Measurements from ENCODE around the gene CCM2. TPM values are rescaled to one million over a fixed set of nuclear protein-coding genes. Genes with fewer than 3 reads are reported as not detected.

Gene CCM2
- polyA plus RNA-seq, 4 donors = 25.0 to 32.1 (median 25.5) TPM

DNA sequence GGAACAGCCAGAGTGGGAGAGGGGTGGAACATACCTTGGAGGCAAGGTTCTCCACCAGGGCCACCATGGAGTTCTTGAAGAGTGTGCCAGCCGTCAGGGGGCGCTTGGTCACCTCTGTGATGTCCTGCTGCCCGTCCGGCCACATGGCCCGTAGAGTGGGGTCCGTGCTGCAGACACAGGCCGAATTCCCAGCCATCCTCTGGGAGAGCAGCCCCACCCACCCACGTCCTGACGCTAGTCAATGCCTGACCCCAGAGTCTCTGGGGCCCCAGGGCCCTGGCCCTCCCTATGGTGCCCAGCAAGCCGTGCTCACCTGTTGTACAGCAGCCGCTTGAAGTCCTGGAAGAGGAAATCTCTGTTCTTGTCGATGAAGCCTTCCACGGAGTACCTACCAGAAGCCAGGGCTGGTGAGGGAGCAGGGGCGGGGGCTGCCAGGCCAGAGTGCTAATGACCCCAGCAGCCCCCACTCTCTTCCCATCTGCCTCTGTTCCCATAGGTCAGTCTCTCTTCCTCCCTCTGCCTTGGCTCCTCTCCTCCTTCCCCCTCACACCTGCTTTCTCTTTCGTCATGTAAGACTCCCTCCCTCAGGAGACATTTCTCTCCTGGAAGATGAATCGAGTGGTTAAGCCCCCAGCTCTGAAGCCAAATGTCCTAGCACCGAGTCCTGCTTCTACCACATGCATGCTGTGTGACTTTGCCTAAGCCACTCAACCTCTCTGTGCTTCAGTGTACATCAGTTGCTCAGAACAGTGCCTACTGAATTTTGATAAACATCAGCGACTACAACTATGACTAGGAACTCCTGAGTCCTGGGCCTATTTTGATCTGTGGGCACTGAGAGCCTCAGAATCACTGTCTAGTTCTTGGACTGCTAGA, 32.2 kb upstream of the CCM2 start:
- no peak for DNase-seq (ENCODE audit: low read depth in 4 of 4, low spot score in 3 of 4)

DNA sequence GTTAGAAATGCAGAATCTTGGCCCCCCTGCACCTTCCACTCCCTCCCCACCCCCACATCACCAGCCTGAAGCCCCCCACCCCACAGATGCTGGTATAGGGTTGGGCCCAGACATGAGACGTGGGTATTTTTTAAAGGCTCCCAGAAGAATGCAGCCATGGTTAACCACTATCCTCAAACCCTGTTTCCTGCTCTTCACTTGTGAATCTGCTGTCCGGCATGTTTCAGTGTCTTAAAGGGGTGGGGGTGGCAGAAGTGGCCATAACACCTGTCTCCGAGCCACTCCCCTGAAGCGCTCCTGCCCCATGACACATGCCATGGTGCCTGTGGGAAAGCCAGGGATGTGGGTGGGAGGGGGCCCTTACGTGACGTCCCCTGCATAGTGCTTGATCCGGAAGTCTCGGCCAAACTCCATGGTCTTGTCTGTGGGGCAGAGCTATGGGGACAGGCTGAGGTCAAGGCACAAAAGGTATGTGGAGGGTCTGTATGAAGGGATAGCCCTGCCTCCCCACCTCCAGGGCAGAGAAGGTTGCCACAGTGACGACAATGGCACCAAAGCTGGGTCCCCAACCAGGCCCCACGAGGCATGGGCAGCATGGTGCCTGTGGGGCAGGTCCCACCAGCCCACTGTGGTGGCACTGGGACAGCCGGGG, 30.8 kb upstream of the CCM2 start:
- no peak for DNase-seq (ENCODE audit: low read depth in 4 of 4, low spot score in 3 of 4)

DNA sequence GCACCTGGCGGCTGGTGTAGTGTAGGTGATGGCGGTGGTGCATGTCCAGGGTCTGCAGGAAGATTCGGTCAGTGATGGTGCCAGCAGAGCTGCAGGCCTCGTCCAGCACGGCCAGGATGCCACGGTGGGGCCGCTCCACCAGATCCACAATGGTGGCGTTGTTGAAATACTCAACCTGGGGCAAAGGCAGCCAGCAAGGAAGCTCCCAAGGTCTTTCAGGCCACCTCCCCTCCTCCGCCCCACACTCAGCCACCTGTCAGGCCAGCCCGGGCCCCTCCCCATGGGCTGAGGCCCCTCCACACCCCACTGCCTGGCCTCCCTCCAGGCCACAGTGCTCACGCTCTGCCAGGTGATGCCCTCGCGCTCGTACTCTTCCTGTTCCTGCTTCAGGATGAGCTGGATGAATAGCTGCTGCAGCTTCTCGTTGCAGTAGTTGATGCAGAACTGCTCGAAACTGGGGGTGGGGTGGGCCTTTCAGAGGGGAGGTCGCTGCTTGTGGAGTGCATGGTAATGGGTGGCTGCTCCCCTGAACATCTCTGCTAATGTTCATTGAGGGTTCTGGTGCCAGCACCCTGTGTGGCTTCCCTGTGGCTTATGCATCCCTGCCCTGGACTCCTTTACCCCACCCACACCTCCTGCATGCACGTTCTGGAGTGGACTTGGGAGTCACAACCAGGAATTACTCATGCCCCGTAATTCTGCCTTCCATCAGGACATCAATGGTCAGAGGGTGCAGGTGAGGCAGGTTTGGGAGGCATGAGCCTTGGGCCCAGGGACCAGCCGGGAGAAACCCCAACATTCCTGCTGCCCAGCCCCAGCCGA, 30.1 kb upstream of the CCM2 start:
- no peak for DNase-seq (ENCODE audit: low read depth in 4 of 4, low spot score in 3 of 4)

DNA sequence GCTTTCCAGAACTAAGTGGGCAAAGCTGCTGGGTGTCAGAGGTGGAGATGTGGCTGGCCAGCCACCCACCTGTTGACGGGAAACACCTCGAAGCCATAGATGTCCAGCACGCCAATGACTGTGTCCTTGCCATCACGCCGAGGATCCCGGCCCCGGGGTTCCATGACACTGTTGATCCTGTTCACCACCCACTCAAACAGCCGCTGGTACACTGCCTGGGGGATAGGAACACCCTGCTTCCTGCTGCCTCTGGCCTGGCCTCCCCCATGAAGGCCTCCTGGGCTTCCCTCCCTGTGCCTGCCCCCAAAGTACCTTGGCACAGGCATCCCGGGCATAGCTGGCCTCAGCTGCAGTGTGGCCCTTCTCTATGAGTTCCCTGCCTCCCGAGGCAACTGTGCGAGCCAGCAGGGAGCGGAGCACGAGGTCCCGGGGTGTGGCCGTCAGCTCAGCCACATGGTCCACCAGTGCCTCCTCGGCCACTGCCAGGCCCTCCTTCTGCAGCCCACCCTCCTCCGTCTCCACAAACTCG, 29.4 kb upstream of the CCM2 start:
- no peak for DNase-seq (ENCODE audit: low read depth in 4 of 4, low spot score in 3 of 4)

DNA sequence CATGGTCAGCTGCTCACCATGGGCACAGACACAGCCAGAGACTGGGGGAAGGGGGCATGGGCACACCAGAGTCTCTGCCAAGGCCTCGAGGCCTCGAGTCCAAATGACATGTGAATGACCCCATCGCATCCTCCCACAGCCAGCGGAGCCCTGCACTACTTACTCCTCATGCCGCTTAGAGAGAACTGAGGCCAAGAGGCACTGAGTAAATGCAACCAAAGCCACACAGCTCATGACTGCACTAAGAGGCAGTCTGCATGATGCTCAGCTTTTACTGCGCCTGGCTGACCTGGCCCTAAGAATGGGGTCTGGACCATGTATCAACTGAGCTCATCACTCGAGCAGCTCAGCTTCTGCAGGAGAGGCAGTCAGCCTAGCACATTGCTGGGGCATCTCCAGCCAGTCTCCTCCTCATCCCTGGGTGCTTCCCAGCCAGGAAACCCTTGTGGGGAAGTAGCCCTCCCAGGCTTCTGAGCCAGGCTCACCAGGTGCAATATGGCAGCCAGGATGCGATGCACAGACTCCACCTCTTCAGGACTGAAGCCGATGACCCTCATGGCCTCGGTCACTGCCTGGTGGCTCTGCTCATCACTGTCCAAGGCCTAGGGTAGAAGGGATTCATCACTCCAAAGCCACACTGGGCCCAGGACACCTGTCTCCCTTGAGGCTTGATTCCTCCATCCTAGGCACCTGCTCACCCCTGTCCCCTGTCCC, 28.7 kb upstream of the CCM2 start:
- no peak for DNase-seq (ENCODE audit: low read depth in 4 of 4, low spot score in 3 of 4)

DNA sequence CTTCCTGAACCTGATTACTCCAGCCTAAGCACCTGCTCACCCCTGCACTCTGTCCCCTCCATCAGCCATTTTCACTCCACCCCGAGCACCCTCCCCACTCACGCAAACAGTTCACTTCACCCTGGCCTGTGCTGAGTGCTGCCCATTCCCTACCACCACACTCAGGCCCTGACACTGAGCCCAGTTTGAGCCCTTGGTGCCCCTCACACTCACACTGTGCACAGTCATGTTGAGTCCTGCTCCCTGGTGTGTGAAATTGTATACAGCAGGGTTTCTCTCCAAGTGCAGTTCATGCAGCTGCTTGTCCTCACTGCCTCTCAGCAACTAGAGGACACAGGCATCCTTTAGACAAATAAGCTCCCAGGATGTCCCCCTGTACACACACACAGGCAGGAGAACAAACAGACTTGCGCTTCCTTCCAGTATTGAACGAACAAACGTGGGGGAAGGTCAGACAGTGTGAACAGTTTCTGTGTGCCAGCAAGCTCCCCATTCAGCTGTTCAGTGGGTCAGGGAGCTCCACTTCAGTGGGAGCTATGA, 28.0 kb upstream of the CCM2 start:
- no peak for DNase-seq (ENCODE audit: low read depth in 4 of 4, low spot score in 3 of 4)

DNA sequence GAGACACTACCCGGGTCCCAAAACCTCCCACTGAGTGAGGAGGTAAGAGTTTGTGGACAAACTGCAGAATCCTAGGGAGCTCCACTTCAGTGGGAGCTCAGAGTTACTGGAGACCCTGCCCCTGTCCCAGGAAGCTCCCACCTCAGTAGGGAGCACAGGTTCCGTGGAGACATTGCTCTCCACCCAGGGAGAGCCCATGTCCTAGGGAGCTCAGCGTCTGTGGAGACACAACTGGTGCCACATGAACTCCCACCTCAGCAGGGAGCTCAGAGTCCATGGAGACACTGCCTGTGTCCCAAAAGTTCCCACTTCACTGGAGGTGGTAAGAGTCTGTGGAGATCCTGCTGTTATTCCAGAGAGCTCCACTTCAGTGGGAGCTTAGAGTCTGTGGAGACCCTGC, 27.4 kb upstream of the CCM2 start:
- DNase-seq (ENCODE audit: low read depth in 4 of 4, low spot score in 3 of 4) = no peak

DNA sequence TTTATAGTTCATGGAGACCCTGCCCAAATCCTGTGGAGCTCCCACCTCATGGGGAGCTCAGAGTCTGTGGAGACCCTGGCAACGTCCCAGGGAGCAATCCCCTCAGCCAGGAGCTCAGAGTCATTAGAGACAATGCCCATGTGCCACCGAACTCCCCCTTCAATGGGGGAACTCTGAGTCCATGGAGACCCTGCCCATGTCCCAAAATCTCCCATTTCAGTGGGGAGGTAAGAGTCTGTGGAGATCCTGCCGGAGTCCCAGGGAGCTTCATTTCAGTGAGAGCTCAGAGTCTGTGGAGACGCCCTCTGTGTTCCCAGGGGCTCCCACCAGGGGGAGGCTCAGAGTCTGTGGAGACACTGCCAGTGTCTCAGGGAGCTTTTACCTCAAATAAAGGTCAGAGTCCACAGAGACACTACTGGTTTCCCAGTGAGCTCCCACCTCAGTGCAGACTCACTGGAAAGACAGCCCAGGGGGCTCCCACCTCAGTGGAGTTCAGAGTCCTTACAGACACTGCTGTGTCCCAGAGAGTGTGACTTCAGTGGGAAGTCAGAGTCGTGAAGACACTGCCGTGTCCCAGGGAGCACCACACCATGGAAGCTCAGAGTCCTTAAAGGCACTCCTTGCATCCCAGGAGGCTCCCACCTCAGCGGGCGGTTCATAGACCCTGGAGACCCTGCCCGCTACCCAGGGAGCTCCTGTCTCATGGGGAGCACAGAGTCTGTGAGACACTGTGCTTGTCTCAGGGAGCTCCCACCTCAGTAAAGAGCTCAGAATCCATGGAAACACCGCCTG, 26.2 kb upstream of the CCM2 start:
- DNase-seq (ENCODE audit: low read depth in 4 of 4, low spot score in 3 of 4) = no peak

DNA sequence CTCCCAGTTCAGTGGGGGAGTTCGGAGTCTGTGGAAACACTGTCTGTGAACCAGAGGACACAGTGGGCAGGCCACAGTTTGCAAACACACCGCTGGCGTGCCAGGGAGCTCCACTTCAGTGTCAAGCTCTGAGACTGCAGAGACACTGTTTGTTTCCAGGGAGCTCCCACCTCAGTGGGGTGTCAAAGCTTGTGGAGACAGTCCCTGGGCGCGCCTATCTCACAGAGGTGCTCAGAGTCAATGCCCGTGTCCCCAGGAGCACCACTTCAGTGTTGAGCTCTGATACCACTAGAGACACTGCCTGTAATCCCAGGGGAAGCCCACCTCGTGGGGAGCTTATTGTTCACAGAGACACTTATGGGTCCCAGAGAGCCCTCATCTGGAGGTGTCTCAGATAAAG, 25.5 kb upstream of the CCM2 start:
- DNase-seq (ENCODE audit: low read depth in 4 of 4, low spot score in 3 of 4) = no peak

DNA sequence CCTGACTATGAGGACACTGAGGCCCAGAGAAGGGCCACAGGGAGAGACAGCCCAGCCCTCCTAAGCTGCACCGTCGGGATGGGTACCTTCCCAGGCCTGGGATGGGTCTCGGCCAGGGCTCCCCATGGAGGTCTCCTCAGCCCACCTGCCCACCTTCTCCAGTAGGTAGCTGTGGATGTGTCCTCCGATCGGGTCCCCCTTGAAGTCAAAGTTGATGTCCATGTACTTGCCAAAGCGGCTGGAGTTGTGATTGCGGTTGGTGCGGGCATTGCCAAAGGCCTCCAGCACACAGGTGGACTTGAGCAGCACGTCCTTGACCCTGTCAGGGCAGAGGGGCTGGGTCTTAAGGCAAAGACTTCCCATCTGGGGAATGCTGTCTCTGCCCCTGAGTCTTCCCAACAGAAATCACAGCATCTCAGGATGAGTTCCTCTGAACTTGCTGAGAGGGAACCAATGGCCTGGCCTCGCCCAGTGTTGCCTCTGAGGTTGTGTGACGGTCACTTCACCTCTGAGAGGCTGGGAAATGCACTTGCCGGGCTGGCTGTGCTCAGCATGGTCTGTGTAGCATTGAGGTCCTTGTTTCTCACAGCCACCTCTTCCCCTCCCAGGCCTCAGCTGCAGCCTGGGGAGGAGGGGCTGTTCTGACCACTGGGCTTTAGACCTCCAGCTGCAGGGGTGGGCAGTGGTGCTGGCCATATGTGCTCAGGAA, 24.5 kb upstream of the CCM2 start:
- no peak for DNase-seq (ENCODE audit: low read depth in 4 of 4, low spot score in 3 of 4)

DNA sequence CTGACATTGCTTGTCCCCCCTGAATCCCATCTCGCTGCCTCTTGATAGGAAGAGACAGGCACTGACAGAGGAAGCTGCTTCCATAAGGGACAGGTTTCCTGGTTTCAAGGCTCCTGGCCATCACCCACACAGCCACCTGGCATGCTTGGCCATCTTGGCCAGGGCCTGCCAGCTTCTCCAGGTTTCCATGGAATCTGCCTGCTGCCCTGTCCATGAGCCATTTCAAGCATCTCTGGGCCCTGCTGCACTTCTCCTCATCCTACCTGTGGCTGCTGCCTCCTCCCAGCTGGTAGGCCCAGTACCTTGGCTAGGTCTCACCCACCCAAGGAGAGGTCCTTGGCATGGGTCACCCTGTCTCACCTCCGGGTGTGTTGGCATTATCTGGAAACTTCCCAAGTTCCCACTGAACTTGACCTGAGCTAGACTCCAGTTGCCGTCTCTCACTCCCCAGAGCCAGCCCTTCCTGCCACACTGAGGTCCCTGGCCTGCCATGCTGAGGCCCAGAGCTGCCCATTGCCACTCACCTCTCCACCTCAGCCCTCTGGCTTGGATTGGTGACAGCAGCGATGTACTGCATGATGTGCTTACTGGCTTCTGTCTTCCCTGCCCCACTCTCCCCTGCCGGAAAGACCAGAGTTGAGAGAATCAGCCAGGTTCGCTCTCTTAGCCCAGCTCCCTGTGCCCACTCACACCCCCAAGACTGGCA, 23.8 kb upstream of the CCM2 start:
- DNase-seq (ENCODE audit: low read depth in 4 of 4, low spot score in 3 of 4) = no peak

DNA sequence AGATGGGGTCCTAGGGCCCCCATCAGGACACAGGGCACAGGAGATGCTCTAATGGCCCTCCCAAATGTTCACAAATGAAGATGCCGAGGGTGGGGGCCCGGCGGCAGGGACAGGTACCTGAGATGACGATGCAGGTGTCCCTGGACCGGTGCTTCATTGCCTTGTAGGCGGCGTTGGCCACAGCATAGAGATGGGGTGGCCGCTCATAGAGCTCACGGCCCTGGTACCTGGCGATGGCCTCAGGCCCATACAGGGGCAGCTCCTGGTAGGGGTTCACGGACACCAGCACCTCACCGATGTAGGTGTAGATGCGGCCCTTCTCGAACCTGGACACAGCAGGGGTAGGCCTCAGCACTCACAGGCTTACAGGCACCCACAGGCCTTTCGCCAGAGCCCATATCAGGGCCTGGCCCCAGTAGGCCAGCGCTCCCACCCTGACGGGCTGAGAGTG, 23.2 kb upstream of the CCM2 start:
- DNase-seq (ENCODE audit: low read depth in 4 of 4, low spot score in 3 of 4) = no peak

DNA sequence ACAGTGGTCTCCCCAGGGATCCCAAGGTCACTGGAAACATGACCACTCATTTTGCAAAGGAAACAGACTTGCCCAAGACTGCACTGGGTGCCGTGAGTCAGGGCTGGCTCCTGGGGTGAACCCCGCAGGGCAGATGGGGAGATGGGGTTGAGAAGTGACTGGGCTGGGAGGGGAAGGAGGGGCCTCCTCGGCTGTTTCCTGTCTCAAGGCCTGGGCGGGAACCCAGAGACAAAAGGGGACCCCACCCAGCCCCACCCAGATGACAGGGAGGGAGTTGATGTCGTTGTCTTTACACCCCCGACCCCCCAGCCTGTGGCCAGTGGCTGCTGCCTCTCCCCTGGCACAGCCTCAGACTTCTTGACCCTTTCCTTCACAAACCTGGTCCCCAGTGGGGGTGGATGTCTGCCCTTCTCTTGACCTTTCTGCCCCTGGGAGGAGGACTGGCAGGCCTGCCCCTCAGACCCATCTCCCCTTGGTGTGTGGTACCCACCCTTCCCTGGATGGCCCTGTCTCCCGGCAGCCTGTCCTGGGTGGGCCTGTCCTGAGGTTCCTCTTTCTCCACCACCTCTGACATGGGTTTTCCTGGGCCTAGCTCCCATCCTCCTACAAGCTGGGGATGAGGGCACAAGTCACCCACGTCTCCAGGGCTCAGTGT, 22.6 kb upstream of the CCM2 start:
- DNase-seq (ENCODE audit: low read depth in 4 of 4, low spot score in 3 of 4) = no peak

DNA sequence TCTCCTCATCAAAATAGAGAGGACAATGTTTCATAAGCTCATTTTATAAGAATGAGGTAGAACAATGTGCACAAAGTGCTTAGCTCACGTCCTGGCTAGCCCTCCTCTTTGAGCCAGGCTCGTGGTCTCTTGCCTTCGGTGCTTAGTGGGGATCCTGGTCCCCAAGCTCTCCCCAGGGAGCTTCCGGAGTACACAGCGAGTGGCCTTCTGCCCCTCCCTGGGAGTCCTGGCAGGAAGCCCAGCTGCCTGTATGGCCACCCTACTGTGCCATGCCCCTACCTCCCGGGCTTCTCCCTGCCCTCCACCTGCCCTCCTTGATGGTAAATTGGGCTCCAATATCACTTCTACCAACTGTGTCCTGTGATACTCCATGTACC, 22.1 kb upstream of the CCM2 start:
- no peak for DNase-seq (ENCODE audit: low read depth in 4 of 4, low spot score in 3 of 4)

DNA sequence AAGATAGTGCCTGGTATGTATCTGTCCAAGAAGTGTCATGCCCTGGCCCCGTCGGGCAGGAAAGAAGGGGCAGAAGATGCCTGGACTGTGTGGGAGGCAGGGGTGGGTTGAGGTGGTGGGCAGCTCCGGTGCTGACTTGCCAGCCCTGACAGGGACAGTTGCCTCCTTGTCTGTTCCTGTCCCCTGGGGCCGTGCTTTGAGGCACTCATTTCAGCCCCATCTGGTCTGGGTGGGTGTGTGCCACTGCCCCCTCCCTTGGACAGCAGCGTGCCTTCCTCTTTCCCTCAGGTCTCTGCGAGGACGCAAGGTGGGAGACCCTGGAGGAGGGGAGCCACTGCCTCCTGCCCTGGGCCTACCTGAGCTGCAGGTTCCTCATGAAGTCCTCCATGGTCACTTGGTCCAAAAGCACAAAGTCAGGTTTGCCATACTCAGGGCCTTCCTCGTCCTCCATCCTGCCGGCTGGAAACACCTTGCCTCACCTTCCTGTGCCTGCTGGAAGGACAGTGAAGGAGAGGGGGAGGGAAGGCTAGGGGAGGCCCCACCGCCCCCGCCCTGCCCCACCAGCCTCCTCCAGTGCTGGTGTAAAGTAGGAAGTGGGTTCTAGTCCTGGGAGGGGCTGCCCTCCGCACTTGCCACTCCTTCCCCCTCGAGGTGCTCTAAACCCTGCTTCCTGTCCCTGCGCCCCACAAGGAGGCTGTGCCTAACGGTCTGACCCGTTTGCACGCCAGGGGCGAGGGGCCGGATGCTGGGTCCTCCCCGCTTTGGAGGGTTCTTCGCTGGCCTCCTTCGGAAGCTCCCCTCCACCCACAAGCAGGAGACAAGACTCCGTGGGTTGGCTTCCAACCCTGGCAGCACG, 21.3 kb upstream of the CCM2 start, which contains the start of gene MYO1G:
MYO1G (minus strand) TSS at position 505 of the 856 bp plus-strand sequence; CDS start at position 451, 54 bp downstream.
- DNase-seq (ENCODE audit: low read depth in 4 of 4, low spot score in 3 of 4) = no peak

Data from right renal pelvis (tissue), 4 donors.